SHP77 (cell line): Measurements from ENCODE around the gene ZRANB1.
A peak's percentile ranks its signal among the peaks of the same experiment; 100 is the strongest.
"Not testable (repeated sequence)": the region's sequence is repeated elsewhere in the genome, so short reads cannot be mapped to it uniquely, and the experiment has no call there.

Source experiments
- DNase-seq, 2 experiments: peaks; one replicate each; lab custom pipeline; 2025; lab: John Stamatoyannopoulos, UW

The ZRANB1 gene

DNA sequence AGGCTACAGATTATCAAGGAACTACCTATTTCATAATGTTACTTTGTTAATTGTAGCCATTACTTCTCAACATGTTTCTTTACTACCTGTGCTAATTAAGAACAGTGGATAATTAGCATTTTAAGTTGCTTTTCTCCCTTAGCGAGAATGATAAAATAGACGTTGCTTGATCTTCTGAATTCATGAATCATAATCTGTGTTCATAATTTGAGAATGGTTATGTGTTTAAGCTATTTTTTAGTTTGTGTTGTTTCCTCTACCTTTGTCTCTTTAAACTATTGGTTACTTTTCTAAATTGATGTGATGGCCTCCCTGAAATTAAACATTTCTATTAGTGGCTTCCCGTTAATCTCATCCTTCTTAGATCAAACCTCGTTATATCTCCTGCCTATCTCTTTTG, at the start of gene ZRANB1:
ZRANB1 (plus strand) TSS at position 301 of the 400 bp plus-strand sequence. CDS start 371 bp downstream, outside the sequence.
- DNase-seq = no peak

DNA sequence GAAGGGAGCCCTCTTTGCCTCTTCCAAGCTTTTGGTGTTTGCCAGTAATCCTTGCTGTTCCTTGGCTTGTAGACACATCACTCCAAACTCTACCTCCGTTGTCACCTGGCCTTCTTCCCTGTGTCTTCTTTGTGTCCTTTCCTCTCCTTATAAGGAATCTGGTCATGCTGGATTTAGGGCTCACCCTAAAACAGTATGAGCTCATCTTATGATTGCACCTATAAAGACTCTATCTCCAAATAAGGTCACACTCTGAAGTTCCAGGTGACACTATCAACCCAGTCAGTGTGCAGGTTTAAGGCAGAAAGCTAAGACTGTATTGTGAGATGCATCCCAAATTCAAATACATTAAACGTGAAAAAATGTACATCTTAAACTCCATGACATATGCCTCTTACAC, 49.0 kb upstream of the ZRANB1 start:
- no peak for DNase-seq

DNA sequence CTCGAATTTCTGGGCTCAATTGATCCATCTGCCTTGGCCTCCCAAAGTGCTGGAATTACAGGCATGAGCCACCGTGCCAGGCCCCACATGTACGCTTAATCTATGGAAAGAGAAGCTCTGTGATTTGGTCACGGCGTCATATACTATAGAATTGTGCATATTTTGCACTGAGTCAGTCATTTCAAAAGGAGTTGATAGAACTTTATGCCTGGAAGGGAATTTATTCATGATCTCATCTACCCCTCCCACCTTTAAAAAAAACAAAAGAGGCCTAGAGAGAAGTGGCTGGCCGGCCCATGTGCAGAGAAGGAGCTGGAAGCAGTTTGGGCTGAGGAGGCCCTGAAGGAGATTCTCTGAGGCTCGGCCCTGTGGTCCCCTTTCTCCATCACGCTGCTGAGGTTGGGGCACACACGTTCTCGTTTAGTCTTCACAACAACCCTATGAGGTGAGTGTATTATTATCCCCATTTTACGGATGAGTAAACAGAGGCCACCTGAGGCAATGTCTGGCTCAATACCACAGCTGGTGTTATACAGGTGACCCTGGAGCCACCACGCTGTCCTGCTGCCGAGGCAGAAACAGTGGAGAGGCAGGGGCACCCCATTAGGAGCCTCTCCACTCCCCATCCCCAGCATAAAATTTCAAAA, 47.2 kb upstream of the ZRANB1 start:
- DNase-seq = no peak

DNA sequence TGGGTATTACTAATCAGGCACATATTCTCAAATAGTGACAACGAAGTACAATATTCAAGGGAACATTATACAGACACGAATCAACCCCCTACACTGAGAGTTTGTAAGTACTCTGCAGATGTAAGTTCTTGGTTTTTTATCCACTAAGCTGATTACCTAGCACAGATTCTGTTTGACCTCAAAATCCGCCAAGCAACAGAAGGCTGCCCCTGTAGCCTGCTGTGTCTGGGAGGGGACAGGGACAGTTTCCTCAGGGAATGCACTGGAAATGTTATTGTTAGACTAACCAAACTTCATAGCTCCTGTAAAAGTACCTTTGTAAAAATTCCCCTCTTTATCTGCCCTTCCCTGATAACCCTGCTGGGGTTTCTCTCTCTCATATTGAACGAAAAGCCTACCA, 45.2 kb upstream of the ZRANB1 start:
- DNase-seq = no peak

DNA sequence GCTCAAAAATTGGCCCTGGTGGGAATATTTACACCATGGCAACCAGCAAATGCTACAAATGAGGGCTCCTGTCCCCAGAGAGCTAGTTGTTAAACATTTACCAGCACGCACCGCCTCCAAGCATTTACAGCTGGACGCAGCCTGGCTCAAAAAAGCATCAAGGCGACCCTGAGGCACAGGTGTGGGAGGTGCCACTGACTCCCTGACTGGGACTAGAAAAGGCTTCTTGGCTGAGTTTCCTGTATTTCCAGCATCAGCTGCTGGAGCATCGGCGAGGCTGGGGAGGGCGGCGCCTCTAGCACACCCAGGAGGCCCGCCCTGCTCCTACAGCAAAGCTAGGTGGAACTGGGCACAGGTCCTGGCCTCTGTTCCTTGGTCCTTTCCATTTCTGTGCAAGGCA, 43.5 kb upstream of the ZRANB1 start:
- no peak for DNase-seq

DNA sequence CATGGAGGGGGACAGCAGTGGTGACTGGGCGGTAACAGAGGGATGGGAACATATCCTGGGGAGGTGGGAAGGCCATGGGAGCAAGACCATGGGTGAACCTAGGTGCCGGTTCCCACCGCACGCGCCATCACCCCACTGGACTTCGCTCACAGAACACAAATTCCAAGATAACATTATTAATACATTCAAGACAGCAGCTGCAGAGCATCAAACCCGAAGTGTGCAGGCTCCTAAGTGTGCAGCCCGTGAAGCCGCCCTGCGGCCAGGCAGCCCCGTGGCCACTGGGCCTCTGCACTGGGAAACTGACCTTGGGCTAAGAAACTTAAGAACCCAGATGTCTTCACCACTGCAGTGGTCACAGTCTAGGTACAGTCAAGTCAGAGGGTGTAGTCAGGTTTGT, 42.8 kb upstream of the ZRANB1 start:
- no peak for DNase-seq

DNA sequence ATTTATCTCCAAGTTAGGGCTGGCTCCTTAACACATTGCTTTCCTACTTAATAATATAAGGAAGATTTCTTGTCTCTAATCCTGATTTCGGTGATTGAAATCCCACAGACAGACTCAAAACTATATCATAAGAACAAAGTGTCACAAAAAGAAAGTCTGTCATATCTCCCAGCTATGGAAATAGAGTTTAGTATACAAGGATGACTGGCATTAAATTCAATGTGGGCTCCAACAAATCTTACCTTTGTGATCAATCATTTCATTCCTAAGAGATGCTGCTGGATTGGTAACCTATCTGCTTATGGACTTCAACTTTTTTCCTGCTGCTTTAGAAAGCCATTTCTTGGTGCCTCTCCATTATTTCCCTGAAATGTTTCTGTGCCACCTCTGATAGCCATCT, 39.5 kb upstream of the ZRANB1 start:
- DNase-seq = no peak

DNA sequence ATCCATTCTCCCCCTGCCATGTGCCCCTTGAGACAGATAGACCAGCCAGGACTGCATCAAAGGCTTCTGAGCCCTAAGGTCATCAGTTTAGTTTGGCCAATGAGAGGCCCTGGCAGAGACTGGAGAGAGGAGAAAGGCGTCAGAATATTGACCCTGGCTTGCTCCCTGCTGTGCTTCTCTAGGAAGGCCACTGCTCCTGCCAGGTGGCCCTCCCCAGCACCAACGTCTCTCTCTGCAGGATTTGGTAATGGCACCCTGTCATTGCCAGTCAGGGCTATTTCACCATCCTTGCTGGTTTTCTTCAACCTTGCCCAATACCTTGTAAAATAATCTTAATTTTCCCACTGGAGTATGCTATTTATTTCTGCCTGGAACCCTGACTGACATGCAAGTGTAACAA, 38.8 kb upstream of the ZRANB1 start:
- DNase-seq = no peak

DNA sequence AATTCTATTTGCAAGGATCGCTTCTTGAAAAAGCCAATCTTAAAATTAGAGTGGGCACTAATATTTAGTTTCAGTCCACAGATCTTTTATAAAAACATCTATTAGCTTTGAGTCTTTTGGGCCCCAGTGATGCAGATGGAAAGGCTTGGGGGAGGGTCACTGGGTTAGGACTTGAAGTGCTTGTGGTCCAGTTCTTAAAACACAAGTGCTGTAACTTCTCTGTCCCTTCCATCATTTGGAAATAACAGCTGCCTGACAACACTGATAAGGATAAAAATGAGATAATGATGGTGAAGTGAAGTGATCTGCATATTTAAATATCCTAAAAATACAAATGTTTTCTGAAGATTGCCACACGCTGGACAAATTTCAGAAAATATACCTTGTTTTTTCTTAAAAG, 37.1 kb upstream of the ZRANB1 start:
- no peak for DNase-seq

DNA sequence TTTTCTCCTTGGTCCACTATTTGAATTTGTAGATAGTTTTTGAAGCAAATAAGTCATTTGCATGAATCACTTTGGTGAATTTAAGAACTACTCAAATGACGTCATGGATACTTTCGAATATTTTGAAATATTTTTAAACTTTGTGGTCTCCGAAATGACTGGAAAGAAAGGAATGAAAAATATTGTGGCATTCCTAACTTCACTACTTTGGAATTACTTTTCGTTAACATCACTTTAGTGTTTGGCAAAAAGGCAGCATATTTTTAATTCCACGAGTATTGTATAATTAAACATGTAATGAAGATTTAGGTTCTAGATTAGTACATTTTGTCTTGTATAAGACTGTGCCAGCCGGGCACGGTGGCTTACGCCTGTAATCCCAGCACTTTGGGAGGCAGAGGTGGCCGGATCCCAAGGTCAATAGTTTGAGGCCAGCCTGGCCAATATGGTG, 35.3 kb upstream of the ZRANB1 start:
- no peak for DNase-seq

DNA sequence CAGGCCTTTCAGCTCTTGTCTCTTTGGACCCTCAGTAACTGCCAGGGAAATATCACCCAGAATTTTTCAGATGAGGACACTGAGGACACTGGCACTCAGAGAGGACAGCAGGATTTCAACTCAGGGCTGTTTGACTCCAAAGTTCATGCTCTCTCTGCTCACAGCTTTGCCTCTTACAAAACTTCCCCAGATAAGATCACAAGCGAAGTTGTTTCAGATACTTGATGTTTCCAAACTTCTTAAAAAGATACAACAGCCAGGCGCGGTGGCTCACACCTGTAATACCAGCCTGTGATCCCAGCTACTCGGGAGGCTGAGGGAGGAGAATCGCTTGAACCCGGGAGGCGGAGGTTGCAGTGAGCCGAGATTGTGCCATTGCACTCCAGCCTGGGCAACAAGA, 32.4 kb upstream of the ZRANB1 start:
- no peak for DNase-seq

DNA sequence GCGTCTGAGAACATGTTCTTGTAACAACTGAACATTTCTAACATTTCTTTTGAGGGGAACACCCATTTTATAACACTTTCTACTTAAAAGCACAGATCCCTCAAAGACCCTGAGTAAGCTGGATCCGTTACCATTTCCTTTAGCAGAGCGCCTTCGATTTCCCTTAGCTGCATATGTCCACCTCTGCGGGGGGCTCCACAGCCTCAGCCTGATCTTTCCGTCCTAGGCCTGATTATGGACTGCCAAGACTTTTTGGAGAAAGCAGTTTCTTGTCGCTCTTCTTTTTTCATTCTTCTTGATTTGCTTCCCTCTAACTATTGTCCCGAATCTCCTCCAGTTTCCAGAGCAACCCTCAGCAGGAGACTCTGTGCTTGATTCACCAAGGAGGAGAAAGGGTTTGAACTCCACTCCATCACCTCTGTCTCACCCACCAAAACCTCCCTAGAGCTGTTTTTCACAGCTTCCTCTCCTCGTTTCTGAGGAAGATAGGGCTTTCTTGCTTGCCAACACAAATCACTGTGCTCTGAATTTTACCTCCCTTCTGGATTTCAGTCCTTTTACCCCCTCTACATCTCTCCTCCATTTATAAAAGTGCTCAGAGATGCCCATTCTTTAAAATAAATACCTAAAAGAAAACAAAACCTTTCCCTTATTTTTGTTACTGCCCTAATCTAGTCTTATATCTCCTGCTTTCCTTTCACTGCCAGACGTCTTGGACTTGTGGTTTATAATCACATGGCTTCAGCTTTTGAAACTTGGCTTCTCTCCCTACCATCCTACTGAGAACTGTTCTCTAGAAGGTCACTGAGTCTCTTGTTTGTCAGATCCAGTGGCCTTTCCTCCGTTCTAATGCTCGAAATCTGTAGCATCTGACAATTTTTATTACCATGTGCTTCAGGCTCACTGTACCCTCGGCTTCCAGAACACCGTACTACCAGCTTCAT, 30.5 kb upstream of the ZRANB1 start:
- no peak for DNase-seq

DNA sequence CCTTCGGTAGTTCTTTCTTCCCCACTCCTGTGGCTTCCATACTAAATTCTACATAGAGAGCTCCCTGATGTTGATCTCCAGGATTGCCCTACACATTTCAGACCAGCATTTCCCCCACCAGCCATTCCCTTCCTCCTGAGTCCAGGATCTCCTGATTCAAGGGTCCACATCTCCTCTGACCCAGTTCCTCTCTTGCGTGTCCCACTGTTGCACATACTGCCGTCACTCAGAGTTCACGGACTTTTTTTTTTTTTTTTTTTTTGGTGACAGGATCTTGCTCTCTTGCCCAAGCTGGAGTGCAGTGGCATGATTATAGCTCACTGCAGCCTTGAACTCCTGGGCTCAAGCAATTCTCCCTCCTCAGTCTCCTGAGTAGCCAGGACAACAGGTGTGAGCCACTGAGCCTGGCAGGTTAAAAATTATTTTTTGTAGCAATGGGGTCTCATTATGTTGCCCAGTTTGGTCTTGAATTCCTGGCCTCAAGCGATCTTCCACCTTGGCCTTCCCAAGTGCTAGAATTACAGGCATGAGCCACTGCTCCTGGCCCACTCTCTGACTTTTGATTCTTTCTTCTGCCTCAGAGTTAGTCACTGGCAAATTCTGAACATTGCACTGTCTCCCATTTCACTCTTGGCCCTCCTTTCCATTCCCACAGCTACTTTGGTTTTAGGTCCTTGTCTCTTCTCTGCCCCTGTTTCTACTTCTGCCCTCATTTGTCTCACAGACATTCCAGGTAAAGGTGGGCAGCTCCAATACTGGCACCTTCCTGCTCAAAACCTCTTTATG, 29.6 kb upstream of the ZRANB1 start:
- DNase-seq = no peak

DNA sequence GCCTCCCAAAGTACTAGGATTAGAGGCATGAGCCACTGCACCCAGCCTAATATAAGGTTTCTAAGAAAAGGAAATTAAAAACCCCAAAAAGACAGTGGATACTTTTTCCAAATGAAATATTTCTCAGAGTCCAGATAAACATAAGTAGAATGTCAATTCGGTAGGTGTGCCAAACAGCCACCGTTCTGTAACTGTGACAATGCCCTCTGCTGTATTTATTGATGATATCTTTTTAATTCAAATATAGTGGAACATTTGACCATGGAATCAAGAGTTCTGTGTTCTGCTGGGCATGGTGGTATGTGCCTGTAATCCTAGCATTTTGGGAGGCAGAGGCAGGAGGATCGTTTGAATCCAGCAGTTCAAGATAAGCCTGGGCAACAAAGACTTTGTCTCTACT, 28.8 kb upstream of the ZRANB1 start:
- DNase-seq = no peak

DNA sequence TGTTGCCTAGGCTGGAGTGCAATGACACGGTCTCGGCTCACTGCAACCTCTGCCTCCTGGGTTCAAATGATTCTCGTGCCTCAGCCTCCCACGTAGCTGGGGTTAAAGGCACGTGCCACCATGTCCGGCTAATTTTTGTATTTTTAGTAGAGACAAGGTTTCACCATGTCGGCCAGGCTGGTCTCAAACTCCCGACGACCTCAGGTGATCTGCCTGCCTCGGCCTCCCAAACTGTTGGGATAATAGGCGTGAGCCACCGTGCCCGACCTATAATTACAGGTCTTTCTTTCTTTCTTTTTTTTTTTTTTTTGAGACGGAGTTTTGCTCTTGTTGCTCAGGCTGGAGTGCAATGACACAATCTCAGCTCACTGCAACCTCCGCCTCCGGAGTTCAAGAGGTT, 27.5 kb upstream of the ZRANB1 start:
- DNase-seq = not testable (repeated sequence)

DNA sequence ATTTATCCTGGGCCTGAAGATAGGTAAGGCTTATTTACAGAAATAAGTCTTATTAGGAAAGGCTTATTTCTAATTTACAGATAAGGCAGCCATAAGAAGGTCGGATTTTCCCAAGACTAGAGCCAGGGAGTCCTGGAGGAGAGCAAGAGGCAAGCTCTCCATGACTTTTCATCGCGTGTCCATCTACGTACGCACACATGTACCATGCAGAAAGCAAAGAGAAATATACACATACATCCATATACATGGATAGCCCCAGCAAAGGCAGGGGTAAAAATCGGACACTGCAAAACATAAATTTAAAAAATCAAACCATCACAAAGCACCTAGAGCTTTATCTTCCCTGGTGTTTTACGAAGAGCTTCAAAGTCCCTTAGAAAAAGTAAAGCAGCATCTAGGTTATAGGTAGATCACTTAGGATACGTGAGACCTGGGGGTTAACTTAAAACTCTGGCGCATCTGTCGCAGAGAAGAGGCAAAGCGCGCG, 25.8 kb upstream of the ZRANB1 start:
- peak; percentile 11 to 22 for DNase-seq

DNA sequence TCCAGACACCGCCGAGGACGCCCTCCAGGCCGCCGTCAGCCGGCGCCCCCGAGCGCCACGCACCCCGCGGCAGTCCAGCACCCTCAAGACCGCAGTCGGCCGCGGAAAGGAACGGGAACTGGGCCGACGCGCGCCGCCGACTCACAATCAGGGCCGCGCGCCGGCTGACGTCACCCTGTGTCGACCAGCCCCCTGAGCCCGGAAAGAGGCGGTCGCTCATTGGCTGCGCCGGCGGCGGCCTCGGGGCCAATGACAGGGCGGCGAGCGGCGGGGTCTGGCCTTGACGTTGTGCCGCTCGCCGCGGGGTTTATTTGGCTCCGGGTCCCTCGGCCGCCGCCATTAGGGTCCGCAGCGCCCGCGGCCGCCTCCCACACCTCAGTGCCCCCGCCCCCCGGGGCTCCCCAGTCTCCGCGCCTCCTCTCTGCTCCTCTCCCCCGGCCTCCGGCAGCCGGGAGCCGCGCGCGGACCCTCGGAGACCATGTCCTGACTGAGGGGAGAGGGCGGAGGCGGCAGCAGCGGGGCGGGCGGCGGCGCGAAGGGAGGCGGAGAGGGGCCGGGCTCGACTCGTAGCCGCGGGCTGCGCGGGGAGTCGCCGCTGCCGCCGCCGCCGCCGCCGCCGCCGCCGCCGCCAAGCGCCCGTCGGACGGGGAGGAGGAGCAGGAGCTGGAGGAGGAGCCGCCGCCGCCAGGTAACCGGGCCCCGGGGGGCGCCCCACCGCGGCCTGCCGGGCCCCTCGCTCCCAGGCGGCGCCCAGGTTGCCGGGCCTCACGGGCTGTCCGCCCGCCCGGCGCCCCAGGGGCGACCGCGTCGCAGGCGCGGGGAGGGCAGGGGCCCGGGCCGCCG, 25.1 kb upstream of the ZRANB1 start:
- peak; percentile 91 to 94 for DNase-seq

DNA sequence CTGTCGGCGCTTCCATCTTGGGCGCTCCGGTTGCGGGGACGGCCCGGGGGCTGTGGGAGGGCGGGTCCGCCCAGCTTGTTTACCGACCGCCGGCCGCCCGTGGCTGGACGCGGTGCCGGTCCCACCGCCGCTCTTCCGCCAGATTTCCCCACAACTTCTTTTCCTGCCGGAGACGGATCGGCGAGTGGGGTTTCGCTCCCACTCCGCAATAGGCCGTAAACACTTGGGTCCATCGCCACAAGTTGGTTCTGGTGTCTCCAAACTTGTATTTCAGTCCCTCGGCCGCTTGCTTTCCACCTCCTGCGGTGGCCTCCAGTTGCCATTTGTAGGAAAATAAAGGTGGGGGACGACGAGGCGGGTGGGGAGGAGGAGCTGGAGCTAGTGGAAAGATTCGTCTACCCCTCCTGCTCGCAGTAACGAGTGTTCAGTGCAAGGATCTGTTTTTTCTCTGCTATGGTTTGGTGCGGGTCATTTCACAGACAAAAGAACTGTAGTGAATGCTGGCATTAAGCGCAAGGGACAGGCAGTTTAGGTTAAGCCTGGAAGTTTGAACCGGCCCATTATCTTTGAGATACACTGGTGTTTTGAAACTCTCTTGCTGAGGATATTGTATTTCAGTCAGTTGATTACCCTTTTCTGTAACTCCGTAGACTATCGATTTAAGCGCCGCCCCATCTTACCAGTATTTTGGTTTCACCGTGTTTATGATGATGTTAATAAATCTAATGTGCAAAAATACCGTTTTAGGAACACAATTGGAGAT, 24.3 kb upstream of the ZRANB1 start:
- peak in 1 of 2 experiments; percentile 8 for DNase-seq

DNA sequence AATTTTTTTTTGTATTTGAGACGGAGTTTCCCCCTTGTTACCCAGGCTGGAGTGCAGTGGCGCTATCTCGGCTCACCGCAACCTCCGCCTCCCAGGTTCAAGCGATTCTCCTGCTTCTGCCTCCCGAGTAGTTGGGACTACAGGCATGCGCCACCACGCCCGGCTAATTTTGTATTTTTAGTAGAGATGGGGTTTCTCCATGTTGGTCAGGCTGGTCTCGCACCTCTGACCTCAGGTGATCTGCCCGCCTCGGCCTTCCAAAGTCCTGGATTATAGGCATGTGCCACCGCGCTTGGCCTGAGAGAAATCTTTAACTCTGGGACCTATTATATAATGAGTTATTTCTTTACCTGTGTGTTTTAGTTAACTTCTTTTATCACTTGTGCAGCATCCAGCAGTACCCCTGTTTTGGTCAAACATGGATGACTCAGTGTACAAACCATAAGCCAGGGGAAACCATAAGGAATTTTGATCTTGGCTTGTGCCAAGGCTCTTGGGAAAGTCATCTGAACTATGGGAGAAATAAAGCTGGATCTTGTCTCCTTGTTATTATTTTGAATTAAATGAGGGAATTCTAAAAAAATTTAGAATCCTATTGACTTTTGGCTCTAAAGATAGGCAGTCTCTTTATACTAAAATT, 23.6 kb upstream of the ZRANB1 start:
- no peak for DNase-seq

DNA sequence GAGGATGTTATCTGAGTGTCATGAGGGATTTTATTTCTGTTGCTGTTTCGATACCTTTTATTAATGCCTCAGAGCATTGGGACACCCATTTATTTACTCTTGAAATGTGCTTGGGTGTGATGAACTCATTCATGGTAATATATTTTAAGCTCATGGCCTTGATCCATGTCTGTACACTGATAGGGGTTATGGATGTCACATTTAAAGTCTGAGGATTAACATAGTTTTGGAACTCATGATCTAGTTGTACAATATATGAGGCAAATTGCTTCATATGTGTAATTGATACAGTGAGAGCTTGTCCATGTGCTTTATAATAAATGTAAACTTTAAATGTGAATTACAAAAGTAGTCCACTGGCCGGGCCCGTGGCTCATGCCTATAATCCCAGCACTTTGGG, 23.0 kb upstream of the ZRANB1 start:
- DNase-seq = no peak
